Testis (tissue), 3 donors: ENCODE data around the gene SOX21. TPM values are rescaled to one million over a fixed set of nuclear protein-coding genes. Genes with fewer than 3 reads are reported as not detected.

Experiments used
- DNase-seq: peaks from one replicate; pipeline ENCODE4 v3.0.0-alpha.2; 2019
- H3K27ac ChIP-seq, 2 donors: fragments of 200-600 bp; sonication (generic); one replicate each; pipeline ENCODE4 v1.5.1; 2019
- H3K27me3 ChIP-seq: fragments of 200-600 bp; sonication (generic); one replicate; pipeline ENCODE4 v1.5.1; 2019
- H3K36me3 ChIP-seq: fragments of 200-600 bp; sonication (generic); one replicate; pipeline ENCODE4 v1.5.1; 2017; ENCODE audit warnings: low read depth; ENCODE audit errors: missing control alignments
- H3K4me1 ChIP-seq: fragments of 200-600 bp; sonication (generic); one replicate; pipeline ENCODE4 v1.5.1; 2019
- H3K4me3 ChIP-seq, 2 donors: fragments of 200-600 bp; sonication (generic); one replicate each; pipeline ENCODE4 v1.5.1; 2017 to 2019
- H3K9me3 ChIP-seq: fragments of 200-600 bp; sonication (generic); one replicate; pipeline ENCODE4 v1.5.1; 2017
- POLR2A ChIP-seq: fragments of 450-650 bp; IDR thresholded peaks from one replicate; pipeline ENCODE4 v1.6.1; 2017; ENCODE audit warnings: antibody characterized with exemption, mild to moderate bottlenecking, moderate library complexity
- WGBS, 2 donors: methylation state at CpG; one replicate each; pipeline ENCODE4 v1.1.5; 2018; 5-methylcytosine and 5-hydroxymethylcytosine counted together
- intact Hi-C: fragments of 100-400 bp; cut with DNase I; formaldehyde crosslinking; loops from one replicate; pipeline ENCODE4 v1.15.1; 2023; ENCODE audit warnings: low total_unique reads
- polyA plus RNA-seq: library from polyadenylated mRNA; stranded (reverse); fragments of 350-450 nt; fragmentation: Illumina TruSeq; extraction: RNeasy Lipid Tissue Mini Kit (QIAGEN cat#74804); gene quantifications from one replicate; pipeline ENCODE4 v1.2.3, GENCODE V29; 2014; ENCODE audit warnings: low read depth, low replicate concordance; ENCODE audit not compliant: insufficient read depth
- total RNA-seq, 2 donors: library from RNA; depleted of rRNA; stranded (reverse); fragments of >200 nt; gene quantifications; one replicate each; pipeline ENCODE4 v1.2.3, GENCODE V29; 2016
- TF ChIP-seq, protein P1 (sequence below), 3 experiments: fragments of 450-650 bp in 2 of 3; fragments of 200-600 bp in 1 of 3; sonication (generic) in 1 of 3; IDR thresholded peaks; one replicate each; pipeline ENCODE4 v1.5.1; 2016 to 2019; ENCODE audit warnings: antibody characterized with exemption in 3 of 3, mild to moderate bottlenecking in 2 of 3, moderate library complexity in 1 of 3

The SOX21 gene
- total and polyA plus RNA-seq, 3 donors from 2014 or later: 0.15 to 0.71 (median 0.56) TPM

DNA sequence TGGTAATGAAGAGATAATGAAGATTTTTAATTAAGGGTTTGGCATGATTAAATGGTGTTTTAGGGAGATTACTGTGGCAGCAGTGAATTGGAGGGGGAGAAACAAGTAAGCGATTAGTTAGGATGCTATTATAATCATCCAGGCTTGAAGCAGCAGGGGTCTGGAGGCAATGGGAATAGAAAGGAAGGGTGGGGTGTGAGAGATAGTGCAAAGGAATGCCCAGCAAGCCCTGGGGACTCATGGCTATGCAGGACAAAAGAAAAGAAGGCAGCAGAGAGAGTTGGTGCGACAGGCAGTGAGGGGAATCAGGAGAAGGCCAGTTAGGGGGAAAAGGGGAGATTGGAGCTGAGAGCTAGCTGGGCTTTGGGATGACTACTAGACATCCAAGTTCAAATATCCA is 34.5 kb downstream of the SOX21 start:
- Histone ChIP-seq H3K36me3 (no peaks in the 10 kb centered on the region), H3K4me1 (no peaks in the 10 kb centered on the region), H3K27ac (no peak overlapping the region), H3K9me3 (no peaks in the 10 kb centered on the region), H3K27me3 (no peaks in the 10 kb centered on the region), H3K4me3 (no peak overlapping the region)
- WGBS, 2 donors: 81 to 85% methylated on average over 2 of the region's 2 CpGs
- DNase-seq: no peak
- intact Hi-C loops: no loop called here
- TF ChIP-seq, protein P1, sequence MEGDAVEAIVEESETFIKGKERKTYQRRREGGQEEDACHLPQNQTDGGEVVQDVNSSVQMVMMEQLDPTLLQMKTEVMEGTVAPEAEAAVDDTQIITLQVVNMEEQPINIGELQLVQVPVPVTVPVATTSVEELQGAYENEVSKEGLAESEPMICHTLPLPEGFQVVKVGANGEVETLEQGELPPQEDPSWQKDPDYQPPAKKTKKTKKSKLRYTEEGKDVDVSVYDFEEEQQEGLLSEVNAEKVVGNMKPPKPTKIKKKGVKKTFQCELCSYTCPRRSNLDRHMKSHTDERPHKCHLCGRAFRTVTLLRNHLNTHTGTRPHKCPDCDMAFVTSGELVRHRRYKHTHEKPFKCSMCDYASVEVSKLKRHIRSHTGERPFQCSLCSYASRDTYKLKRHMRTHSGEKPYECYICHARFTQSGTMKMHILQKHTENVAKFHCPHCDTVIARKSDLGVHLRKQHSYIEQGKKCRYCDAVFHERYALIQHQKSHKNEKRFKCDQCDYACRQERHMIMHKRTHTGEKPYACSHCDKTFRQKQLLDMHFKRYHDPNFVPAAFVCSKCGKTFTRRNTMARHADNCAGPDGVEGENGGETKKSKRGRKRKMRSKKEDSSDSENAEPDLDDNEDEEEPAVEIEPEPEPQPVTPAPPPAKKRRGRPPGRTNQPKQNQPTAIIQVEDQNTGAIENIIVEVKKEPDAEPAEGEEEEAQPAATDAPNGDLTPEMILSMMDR (IDR thresholded peaks at IDR 0.05): no peak
- TF ChIP-seq POLR2A: no peak

DNA sequence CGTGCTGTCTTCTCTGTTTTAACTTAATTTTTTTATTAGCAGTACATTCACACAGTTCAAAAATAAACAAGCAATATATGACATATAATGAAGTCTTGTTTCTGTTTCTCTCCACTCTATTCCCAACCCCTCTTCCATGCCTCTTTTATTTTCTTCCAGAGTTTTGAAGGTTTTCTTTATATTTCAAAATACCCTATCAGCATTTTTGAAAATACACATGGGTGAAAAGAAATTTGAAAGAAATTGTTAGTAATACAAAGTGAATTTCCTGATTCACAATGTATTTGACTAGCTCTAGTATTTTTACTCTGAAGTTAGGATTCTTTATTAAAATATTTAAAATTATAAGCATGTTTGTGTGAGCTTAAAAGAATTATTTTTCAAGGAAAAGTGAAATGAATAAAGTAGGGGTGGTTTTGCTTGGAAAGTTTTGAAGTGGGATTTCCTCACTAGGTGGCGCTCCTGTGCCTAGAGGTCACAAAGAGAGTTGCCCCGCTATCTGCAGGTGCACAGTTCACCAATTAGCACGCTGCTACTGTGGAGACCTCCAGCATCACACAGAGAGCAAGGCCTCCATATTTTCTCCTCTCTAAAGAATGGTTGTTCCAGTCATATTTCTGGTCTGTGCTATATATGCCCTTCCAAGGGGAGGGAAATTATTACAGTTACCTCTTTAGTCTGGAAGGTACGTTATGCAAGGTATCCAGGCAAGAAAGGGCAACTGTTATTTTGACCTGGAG is 37.6 kb downstream of the SOX21 start:
- peak; percentile 78 for DNase-seq
- no peaks in the 10 kb centered on the region for H3K4me1 ChIP-seq
- 30 to 33% methylated on average over 5 of the region's 5 CpGs for WGBS, 2 donors
- no peak overlapping the region for H3K4me3 ChIP-seq
- no peak overlapping the region for H3K27ac ChIP-seq
- H3K27me3 ChIP-seq: no peaks in the 10 kb centered on the region
- TF ChIP-seq POLR2A: no peak
- TF ChIP-seq, protein P1 (IDR thresholded peaks at IDR 0.05): peak in 2 of 3 experiments; percentile 22 to 62
- H3K36me3 ChIP-seq: no peaks in the 10 kb centered on the region
- no peaks in the 10 kb centered on the region for H3K9me3 ChIP-seq
- intact Hi-C loops: no loop called here

DNA sequence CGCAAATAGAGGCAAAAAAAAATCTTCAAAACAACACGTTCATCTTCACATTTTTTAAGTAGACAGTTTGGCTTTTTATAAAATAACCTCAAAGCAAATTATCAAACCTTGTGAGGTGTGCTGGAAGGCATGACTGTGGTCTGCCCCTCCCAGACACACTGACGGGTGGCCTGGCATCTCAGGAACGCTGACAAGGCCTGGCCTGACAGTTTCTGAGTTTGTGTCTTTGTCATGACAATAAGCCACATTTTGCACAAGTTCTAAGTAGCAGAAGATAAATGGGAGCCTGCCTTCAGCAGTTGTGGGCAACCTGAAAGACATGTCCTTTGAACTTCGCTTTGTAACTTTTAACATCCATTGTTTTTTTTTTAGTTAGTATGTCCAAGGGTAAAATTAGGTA is 38.5 kb downstream of the SOX21 start:
- Histone ChIP-seq H3K4me1 (no peaks in the 10 kb centered on the region), H3K4me3 (no peak overlapping the region), H3K9me3 (no peaks in the 10 kb centered on the region), H3K36me3 (no peaks in the 10 kb centered on the region), H3K27me3 (no peaks in the 10 kb centered on the region), H3K27ac (no peak overlapping the region)
- 52 to 67% methylated on average over 5 of the region's 5 CpGs for WGBS, 2 donors
- TF ChIP-seq, protein P1 (IDR thresholded peaks at IDR 0.05): no peak
- TF ChIP-seq POLR2A: no peak
- intact Hi-C loops: no loop called here
- DNase-seq: no peak

DNA sequence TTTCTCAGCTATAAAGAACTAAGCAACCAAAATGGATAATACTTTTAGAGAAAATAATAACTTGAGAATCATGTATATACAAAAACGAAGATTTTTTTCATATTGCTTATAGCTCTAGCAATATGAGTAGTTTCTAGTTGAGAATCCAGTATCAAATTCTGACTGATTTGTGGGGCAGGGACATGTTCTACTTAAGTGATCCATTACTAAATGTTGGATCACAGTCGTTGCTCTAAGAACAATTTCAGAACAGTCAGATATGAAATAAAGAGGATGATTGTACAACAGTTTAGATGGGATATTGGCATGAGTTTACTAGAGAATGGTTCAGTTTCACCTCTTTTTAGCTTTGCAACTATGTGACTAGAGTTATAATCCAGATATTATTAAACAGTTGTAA is 39.9 kb downstream of the SOX21 start:
- no peak overlapping the region for H3K27ac ChIP-seq
- DNase-seq: no peak
- intact Hi-C loops: no loop called here
- H3K4me3 ChIP-seq: no peak overlapping the region
- H3K27me3 ChIP-seq: no peaks in the 10 kb centered on the region
- no peaks in the 10 kb centered on the region for H3K36me3 ChIP-seq
- 83 to 86% methylated on average over 2 of the region's 2 CpGs for WGBS, 2 donors
- no peak for TF ChIP-seq POLR2A
- TF ChIP-seq, protein P1 (IDR thresholded peaks at IDR 0.05): no peak
- no peaks in the 10 kb centered on the region for H3K9me3 ChIP-seq
- no peaks in the 10 kb centered on the region for H3K4me1 ChIP-seq

DNA sequence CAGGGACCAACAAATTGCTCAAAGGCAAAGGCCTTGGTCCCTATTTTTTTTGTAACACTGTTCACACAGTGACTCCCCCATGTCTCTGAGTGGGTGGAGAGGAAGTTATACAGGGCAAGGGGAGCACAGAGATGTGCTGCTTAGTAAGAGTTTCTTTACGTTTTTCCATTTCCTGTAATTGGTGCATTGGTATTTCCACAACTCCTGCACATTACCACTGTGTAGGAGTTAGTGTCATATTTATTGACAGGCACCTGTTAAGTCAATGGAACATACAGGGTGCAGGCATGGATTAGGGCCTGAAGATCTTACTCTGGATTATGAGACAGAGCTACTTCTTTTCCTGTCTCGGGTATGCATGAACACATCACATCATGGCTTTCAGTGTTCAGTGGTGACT is 45.2 kb downstream of the SOX21 start:
- WGBS, 2 donors: 63 to 78% methylated on average over 2 of the region's 2 CpGs
- TF ChIP-seq, protein P1 (IDR thresholded peaks at IDR 0.05): no peak
- no peak for TF ChIP-seq POLR2A

More for the DNA sequence above, 45.2 kb downstream of the SOX21 start:
- no peak for DNase-seq
- Histone ChIP-seq H3K27ac (no peak overlapping the region), H3K4me3 (no peak overlapping the region), H3K36me3 (no peaks in the 10 kb centered on the region), H3K27me3 (no peaks in the 10 kb centered on the region), H3K9me3 (no peaks in the 10 kb centered on the region), H3K4me1 (no peaks in the 10 kb centered on the region)
- intact Hi-C loops: no loop called here
